LoVo (cell line): ENCODE data around the gene UQCRC1.
A peak's percentile ranks its signal among the peaks of the same experiment; 100 is the strongest.

ENCODE experiments used
- DNase-seq: peaks from one replicate; pipeline ENCODE4 v3.0.0-alpha.2; 2016; ENCODE audit warnings: low spot score

The UQCRC1 gene

DNA sequence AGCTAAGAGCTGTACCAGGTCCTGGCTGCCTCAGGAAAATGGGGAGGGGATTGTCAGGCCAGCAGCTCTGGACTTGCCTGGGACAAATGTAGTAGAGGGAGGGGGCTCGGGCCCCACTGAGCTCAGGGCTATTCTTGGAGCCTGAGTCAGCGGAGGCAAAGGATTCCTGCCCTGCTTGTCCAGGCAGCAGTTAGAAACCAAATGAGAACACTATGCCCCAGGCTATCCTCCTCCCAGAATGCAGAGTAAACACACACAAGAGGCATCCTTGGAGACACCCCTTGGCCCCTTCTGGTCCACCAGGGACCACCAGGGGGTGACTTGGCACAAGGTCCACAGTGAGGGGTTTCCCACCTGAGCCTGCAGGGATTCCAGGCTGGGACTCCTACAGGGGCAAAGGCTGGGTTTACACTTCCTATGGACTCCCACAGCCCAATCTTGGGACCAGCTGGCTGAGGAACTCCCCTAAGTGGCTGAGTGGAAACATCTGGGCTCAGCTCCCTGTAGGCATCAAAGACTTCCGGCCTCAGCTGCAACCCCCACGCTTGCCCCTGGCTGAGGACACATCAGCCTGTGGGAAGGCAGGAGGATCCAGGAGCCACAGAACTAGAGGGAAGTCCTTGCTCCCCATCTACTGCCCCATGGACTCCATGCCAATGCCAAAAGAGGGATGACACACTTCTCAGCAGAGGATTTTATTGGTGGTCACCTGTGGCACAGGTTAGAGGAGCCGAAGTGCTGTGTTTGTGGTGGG lies 10.9 kb downstream of the UQCRC1 start:
- no peak for DNase-seq

GRCh38 chr3:48597408-48597800 lies 12.0 kb downstream of the UQCRC1 start:
- DNase-seq: no peak

DNA sequence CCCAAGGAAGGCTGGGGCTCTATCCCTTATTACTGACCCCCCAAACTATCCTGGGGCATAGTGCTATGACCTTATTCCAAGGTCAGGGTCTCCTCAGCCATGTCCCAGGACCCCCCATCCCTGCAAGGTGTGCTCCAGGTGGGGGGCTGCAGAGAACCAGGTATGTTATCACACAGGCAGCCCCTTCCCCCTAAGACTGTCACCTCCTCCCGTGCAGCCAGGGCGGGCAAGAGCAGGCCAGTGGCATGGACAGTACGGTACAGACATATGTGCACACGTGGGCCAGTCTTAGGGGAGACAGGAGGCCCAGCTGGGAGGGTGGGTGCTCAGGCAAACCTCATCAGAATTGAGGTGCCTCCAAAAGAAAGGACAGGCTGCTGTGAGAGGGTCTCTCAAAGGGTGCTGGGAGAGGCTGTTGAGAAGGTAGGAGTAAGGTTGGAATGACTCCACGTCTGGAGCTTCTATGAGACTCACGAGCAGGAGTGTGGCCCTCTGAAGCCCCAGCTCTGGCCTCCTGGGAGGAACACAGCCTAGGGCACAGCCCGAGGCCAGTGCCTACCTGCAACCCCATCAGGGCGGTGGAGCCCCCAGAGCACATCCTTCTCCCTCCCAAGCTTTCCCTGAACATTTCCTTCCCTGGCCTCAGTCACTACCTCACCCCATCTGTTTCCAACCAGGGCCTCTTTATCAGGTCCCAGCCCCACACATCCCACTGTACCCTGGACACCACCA lies 12.6 kb downstream of the UQCRC1 start:
- no peak for DNase-seq

- DNase-seq: no peak
Observed at GRCh38 chr3:48596157-48596556, 13.3 kb downstream of the UQCRC1 start.

DNA sequence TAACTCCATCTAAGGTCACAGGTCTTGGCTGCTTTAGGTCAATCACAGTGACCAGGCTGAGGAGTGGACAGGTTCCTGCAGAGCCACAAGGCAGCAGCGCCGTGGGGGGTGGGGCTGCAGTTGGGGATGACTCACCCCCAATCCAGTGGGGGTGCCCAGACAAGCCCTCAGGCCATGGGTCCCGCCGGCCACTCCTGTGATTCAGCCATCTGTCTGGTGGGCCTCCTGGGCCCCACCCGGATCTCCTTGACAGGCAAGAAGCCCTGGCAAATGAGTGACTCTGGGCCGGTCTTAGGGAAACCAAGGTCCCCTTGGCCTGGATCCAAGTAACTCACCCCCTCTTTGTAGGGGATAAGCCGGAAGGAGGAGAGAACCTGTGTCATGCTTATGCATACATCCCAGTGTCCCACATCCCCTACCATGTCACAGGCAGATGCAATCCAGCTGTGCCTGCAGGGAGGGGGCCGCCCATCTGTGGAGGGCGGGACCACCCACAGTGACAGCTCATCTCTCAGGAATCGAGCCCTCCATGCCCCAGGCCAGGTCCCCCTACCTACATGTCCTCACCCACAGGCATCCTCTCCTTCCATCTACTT lies 13.8 kb downstream of the UQCRC1 start:
- DNase-seq: peak; percentile 80

GRCh38 chr3:48595075-48595525 lies 14.3 kb downstream of the UQCRC1 start, which contains the start of gene COL7A1:
COL7A1 (minus strand) TSS chr3:48595329; CDS start chr3:48595159, 170 bp downstream.
- DNase-seq: no peak

- DNase-seq: no peak
Observed at GRCh38 chr3:48594417-48595049, 14.9 kb downstream of the UQCRC1 start.

GRCh38 chr3:48593337-48593736 lies 16.1 kb downstream of the UQCRC1 start:
- no peak for DNase-seq

GRCh38 chr3:48592519-48593087 lies 16.8 kb downstream of the UQCRC1 start:
- DNase-seq: no peak

- DNase-seq: no peak
Observed at GRCh38 chr3:48591886-48592518, 17.4 kb downstream of the UQCRC1 start.

DNA sequence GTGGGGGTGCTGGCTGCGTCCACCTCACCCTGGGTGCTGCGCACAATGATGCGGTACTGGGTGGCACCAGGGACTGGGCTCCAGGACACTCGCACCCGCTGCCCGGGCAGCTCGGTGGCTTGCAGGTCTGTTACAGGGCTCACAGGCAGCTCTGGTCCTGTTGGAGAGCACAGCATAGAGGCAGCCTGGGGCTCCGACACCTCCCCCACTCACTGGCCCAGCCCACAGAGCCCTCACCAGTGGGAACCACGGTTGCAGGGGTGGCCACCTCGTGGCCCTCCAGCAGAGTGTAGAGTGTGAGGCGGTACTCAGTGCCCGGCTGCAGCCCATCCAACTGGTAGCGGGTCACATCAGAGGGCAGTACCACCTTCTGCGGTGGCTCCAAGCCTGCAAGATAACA lies 18.0 kb downstream of the UQCRC1 start:
- DNase-seq: no peak

DNA sequence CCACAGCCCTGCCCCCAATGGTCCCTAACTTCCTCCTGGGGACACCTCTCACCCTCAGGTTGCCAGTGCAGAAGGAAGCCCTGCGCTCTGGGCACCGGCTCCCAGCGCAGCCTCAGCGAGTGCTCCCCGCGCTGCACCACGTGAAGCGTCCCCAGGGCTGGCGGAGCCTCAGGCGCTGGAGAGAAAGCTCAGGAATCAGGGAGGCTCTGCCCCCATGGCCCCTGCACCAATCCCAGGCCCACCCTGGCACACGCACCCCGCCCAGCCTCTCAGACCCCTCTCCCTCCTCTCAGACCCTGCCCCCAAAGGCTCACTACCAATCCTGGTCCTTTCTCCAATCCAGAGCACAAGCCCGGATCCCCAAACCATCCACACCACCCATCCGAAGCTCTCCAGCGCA lies 21.2 kb downstream of the UQCRC1 start:
- DNase-seq: no peak

DNA sequence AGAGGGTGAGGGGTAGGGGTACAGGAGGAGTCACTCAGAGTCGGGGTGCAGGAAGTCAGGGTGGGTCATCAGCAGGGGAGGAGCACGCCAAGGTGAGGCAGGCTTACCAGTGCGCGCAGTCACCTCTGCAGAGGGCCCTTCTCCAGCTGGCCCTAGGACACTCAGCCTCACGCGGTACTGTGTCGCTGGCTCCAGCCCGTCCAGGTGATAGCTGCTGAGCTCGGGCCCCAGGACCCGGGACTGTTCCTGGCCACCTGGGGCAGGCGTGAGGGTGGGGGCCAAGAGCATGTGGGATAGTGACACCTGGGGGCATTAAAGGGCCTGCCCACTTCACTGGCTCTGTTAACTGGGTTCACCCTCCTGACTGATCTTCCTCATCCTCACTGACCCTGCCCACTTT lies 21.8 kb downstream of the UQCRC1 start:
- DNase-seq: no peak

DNA sequence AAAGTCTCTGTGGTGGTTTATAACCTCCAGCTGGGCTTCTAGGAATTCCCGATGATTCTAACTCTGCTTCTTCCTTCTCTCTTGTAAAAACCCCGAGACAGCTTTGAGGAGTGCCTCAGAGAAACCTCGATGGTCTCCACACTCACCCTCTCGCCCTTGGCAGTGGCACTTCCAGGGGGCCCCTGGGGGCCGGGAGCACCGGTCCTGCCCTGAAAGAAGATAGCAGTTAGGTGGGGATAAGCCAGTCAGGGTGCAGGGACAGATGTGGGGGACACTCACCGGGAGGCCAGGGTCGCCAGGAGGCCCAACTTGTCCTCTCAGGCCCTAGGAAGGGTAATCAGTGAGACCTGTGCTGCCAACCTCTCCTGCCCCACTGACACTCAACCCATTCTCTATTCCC lies 24.0 kb downstream of the UQCRC1 start:
- DNase-seq: no peak

- DNase-seq: no peak
Observed at GRCh38 chr3:48584836-48585235, 24.6 kb downstream of the UQCRC1 start.

DNA sequence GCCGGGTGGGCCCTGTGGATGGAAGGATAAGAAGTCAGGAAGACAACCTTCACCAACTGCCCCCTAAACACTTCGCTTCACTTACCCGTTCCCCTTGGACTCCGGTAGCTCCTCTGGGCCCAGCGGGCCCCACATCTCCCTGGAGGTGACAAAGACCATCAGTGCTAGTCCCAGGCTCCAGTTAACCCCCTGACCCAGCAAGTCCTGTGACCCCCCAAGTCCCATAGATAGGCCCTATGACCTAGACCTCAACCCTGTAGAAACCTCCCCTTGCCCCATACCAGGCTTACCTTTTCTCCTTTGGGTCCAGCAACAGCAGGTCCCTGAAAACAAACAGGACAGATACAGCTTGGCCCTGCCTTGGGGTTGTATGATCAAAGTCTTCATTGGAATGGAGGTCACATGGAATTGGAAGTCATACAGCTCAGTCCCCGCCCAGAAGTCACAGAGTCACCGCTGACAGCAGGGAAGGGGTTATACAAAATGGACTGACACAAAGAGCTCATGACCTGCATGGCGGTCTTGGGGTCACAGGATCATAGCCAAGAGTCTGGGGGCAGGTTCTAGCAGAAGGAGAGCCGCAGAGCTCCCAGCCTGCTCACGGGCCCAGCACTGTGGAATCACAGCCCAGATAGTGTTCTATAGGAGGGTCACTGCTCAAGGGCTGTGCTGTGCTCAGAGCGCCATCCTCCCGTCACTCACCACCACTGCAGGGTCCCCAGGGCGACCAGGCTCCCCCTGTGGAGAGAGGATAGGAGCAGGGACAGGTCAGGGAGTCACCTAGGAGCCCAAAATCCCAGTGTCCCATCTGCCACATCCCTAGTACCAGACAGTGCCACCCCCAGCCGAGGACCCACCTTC lies 27.6 kb downstream of the UQCRC1 start:
- DNase-seq: no peak

- no peak for DNase-seq
Observed at GRCh38 chr3:48576647-48577046, 32.8 kb downstream of the UQCRC1 start.

GRCh38 chr3:48575366-48575765 lies 34.1 kb downstream of the UQCRC1 start:
- DNase-seq: no peak

GRCh38 chr3:48573973-48574585 lies 35.4 kb downstream of the UQCRC1 start:
- DNase-seq: no peak

DNA sequence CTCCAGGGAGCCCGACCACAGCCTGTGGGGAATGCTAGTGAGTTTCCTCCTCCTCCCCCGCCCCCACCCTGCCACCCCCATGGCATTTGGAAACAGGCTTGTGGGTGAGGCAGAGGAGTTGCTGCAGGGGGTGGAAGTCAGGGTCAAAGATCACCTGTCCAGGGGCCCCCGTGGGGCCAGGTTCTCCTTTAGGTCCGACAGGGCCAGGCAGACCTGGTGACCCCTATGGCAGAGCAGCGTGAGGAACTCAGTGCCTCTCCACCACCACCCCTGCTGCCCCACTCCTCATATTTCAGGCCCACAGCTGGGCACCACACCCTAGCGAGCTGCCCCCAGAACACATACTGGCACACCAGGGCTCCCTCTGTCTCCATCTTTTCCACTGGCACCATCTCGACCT lies 36.9 kb downstream of the UQCRC1 start:
- no peak for DNase-seq
